NB4 (cell line): ENCODE data around the gene PC.

Experiments used
- CTCF ChIP-seq: IDR thresholded peaks from one replicate; pipeline ENCODE4 v1.5.1; 2012; ENCODE audit warnings: low read depth, low read length
- MAX ChIP-seq: IDR thresholded peaks from 2 replicates; pipeline ENCODE4 v1.6.1; 2011; ENCODE audit warnings: low read depth, low read length
- MYC ChIP-seq: IDR thresholded peaks from 2 replicates; pipeline ENCODE4 v1.6.1; 2011; ENCODE audit warnings: low read depth, low read length

- TF ChIP-seq MYC (no peak), CTCF (no peak), MAX (no peak)
These were observed 18.7 kb upstream of the PC start for GRCh38 chr11:66976925-66977324.
